GM12801 (cell line): ENCODE results near the gene CCNL1.

Experiments used
- CTCF ChIP-seq: IDR thresholded peaks from one replicate; pipeline ENCODE4 v1.5.1; 2011; ENCODE audit warnings: control low read depth; ENCODE audit not compliant: insufficient read length; ENCODE audit errors: extremely low read depth

CCNL1 gene

GRCh38 chr3:157115069-157116006 is 44.6 kb downstream of the CCNL1 start:
- no peak for TF ChIP-seq CTCF

- no peak for TF ChIP-seq CTCF
Measured at GRCh38 chr3:157113832-157114505, 46.0 kb downstream of the CCNL1 start.

GRCh38 chr3:157112536-157112935 is 47.4 kb downstream of the CCNL1 start:
- TF ChIP-seq CTCF: no peak

GRCh38 chr3:157111518-157111917 is 48.4 kb downstream of the CCNL1 start:
- TF ChIP-seq CTCF: no peak

- TF ChIP-seq CTCF: no peak
Measured at GRCh38 chr3:157110761-157111278, 49.1 kb downstream of the CCNL1 start.

- TF ChIP-seq CTCF: no peak
Measured at GRCh38 chr3:157109267-157110141, 50.4 kb downstream of the CCNL1 start.
